Measurements from ENCODE around the gene STOML2. TPM values are rescaled to one million over a fixed set of nuclear protein-coding genes. Genes with fewer than 3 reads are reported as not detected.

STOML2 gene
- total RNA-seq, 2 experiments from 2014 or later: 130 to 138 TPM

- ChIA-PET CTCF (interaction anchor here (1.0 to 9.3 kb wide), 8 partner anchors 8 to 415 kb away, joined by 3 to 111 read pairs (median 9); partner anchors contain the start of genes PIGO, STOML2 and VCP), POLR2A (interaction anchor here (0.6 to 6.4 kb wide), 13 partner anchors 8 to 459 kb away, joined by 3 to 94 read pairs (median 4); partner anchors contain the start of genes DCTN3, PIGO, STOML2 and VCP)
- Mint-ChIP-seq H3K4me3 (peak within 1 kb of the TSS; percentile 95), H3K27ac (peak within 1 kb of the TSS; percentile 99), H3K27me3 (ENCODE audit: low read depth) (no peaks in the 10 kb centered on the region), H3K36me3 (ENCODE audit: low read depth) (peaks cover 35% of the 10 kb centered on the region), H3K9me3 (ENCODE audit: insufficient read depth) (no peaks in the 10 kb centered on the region), H3K4me1 (ENCODE audit: low read depth) (peaks cover 28% of the 10 kb centered on the region)
- DNase-seq: peak; percentile 90
- ATAC-seq: peak; percentile 91
These were observed 23.2 kb downstream of the STOML2 start, which contains the start of gene FANCG for GRCh38 chr9:35079426-35080341. TSS of gene FANCG (minus strand) at chr9:35079942. CDS start at chr9:35079524, 418 bp downstream.

- Mint-ChIP-seq H3K27me3 (ENCODE audit: low read depth) (no peaks in the 10 kb centered on the region), H3K9me3 (ENCODE audit: insufficient read depth) (no peaks in the 10 kb centered on the region), H3K36me3 (ENCODE audit: low read depth) (peaks cover 41% of the 10 kb centered on the region), H3K4me1 (ENCODE audit: low read depth) (peaks cover 28% of the 10 kb centered on the region), H3K4me3 (peak overlapping the region; percentile 95), H3K27ac (peak overlapping the region; percentile 99)
- ATAC-seq (no peak), DNase-seq (no peak)
- ChIA-PET POLR2A (interaction anchor here (1.4 to 6.4 kb wide), 7 partner anchors 8 to 35 kb away, joined by 4 to 94 read pairs (median 14); partner anchors contain the start of genes PIGO, STOML2 and VCP), CTCF (interaction anchor here (1.0 to 9.3 kb wide), 8 partner anchors 8 to 414 kb away, joined by 3 to 111 read pairs (median 9); partner anchors contain the start of genes PIGO, STOML2 and VCP)
These were observed 23.9 kb downstream of the STOML2 start for GRCh38 chr9:35079041-35079425.

GRCh38 chr9:35078066-35078465 lies 24.9 kb downstream of the STOML2 start:
- DNase-seq: no peak
- Mint-ChIP-seq H3K27me3 (ENCODE audit: low read depth) (no peaks in the 10 kb centered on the region), H3K27ac (peak overlapping the region; percentile 99), H3K36me3 (ENCODE audit: low read depth) (peaks cover 50% of the 10 kb centered on the region), H3K4me3 (peak overlapping the region; percentile 95), H3K9me3 (ENCODE audit: insufficient read depth) (no peaks in the 10 kb centered on the region), H3K4me1 (ENCODE audit: low read depth) (peaks cover 36% of the 10 kb centered on the region)
- ChIA-PET POLR2A (interaction anchor here (1.5 to 6.4 kb wide), 4 partner anchors 16 to 36 kb away, joined by 5 to 94 read pairs (median 17); partner anchors contain the start of genes PIGO and STOML2), CTCF (interaction anchor here (1.0 to 9.3 kb wide), 2 partner anchors 16 to 39 kb away, joined by 3 to 111 read pairs; partner anchors contain the start of gene PIGO)
- no peak for ATAC-seq

- ATAC-seq (no peak), DNase-seq (no peak)
- Mint-ChIP-seq H3K27me3 (ENCODE audit: low read depth) (no peaks in the 10 kb centered on the region), H3K36me3 (ENCODE audit: low read depth) (peaks cover 58% of the 10 kb centered on the region), H3K4me3 (no peak overlapping the region), H3K27ac (no peak overlapping the region), H3K9me3 (ENCODE audit: insufficient read depth) (no peaks in the 10 kb centered on the region), H3K4me1 (ENCODE audit: low read depth) (peaks cover 42% of the 10 kb centered on the region)
- CTCF ChIA-PET: interaction anchor here (9.3 kb wide), 1 partner anchor 18 kb away, joined by 111 read pairs; the partner anchor contains the start of gene PIGO
- POLR2A ChIA-PET: interaction anchor here (1.5 to 6.4 kb wide), 2 partner anchors 17 to 26 kb away, joined by 5 to 94 read pairs; partner anchors contain the start of genes PIGO and STOML2
These were observed 26.1 kb downstream of the STOML2 start for GRCh38 chr9:35076848-35077247.

- ChIA-PET CTCF (interaction anchor here (9.3 kb wide), 1 partner anchor 19 kb away, joined by 111 read pairs; the partner anchor contains the start of gene PIGO), POLR2A (no interaction called here)
- Mint-ChIP-seq H3K4me1 (ENCODE audit: low read depth) (peaks cover 51% of the 10 kb centered on the region), H3K9me3 (ENCODE audit: insufficient read depth) (no peaks in the 10 kb centered on the region), H3K27ac (no peak overlapping the region), H3K4me3 (no peak overlapping the region), H3K27me3 (ENCODE audit: low read depth) (no peaks in the 10 kb centered on the region), H3K36me3 (ENCODE audit: low read depth) (peaks cover 69% of the 10 kb centered on the region)
- ATAC-seq: no peak
- no peak for DNase-seq
These were observed 27.6 kb downstream of the STOML2 start for GRCh38 chr9:35075358-35075757.

GRCh38 chr9:35074791-35075190 lies 28.1 kb downstream of the STOML2 start:
- ATAC-seq: no peak
- CTCF ChIA-PET: interaction anchor here (9.3 kb wide), 1 partner anchor 20 kb away, joined by 111 read pairs; the partner anchor contains the start of gene PIGO
- Mint-ChIP-seq H3K4me1 (ENCODE audit: low read depth) (peaks cover 52% of the 10 kb centered on the region), H3K4me3 (no peak overlapping the region), H3K27me3 (ENCODE audit: low read depth) (no peaks in the 10 kb centered on the region), H3K9me3 (ENCODE audit: insufficient read depth) (no peaks in the 10 kb centered on the region), H3K36me3 (ENCODE audit: low read depth) (peaks cover 74% of the 10 kb centered on the region), H3K27ac (no peak overlapping the region)
- POLR2A ChIA-PET: no interaction called here
- DNase-seq: no peak

GRCh38 chr9:35074141-35074540 lies 28.8 kb downstream of the STOML2 start:
- Mint-ChIP-seq H3K27ac (no peak overlapping the region), H3K27me3 (ENCODE audit: low read depth) (no peaks in the 10 kb centered on the region), H3K4me1 (ENCODE audit: low read depth) (peaks cover 56% of the 10 kb centered on the region), H3K9me3 (ENCODE audit: insufficient read depth) (no peaks in the 10 kb centered on the region), H3K36me3 (ENCODE audit: low read depth) (peaks cover 77% of the 10 kb centered on the region), H3K4me3 (no peak overlapping the region)
- ChIA-PET POLR2A (no interaction called here), CTCF (no interaction called here)
- no peak for ATAC-seq
- no peak for DNase-seq

GRCh38 chr9:35073279-35073612 lies 29.7 kb downstream of the STOML2 start:
- H3K27me3 Mint-ChIP-seq (ENCODE audit: low read depth): no peaks in the 10 kb centered on the region
- no peak for DNase-seq
- ATAC-seq: no peak
- H3K4me1 Mint-ChIP-seq (ENCODE audit: low read depth): peaks cover 58% of the 10 kb centered on the region
- ChIA-PET POLR2A (interaction anchor here (0.9 to 2.9 kb wide), 3 partner anchors 20 to 42 kb away, joined by 6 to 43 read pairs (median 10); partner anchors contain the start of gene PIGO), CTCF (no interaction called here)
- H3K27ac Mint-ChIP-seq: peak overlapping the region; percentile 96
- peaks cover 79% of the 10 kb centered on the region for H3K36me3 Mint-ChIP-seq (ENCODE audit: low read depth)
- no peaks in the 10 kb centered on the region for H3K9me3 Mint-ChIP-seq (ENCODE audit: insufficient read depth)
- peak overlapping the region; percentile 92 for H3K4me3 Mint-ChIP-seq

GRCh38 chr9:35072461-35073278 lies 30.3 kb downstream of the STOML2 start, which contains the start of gene VCP:
TSS of gene VCP (minus strand) at chr9:35072625. CDS start at chr9:35072353, 272 bp downstream.
- ChIA-PET CTCF (interaction anchor here (0.7 to 3.2 kb wide), 8 partner anchors 8 to 481 kb away, joined by 3 to 32 read pairs (median 12); partner anchors contain the start of genes FANCG, PIGO and STOML2), POLR2A (interaction anchor here (0.6 to 3.2 kb wide), 16 partner anchors 8 to 410 kb away, joined by 3 to 43 read pairs (median 6); partner anchors contain the start of genes FANCG, PIGO and STOML2)
- H3K4me3 Mint-ChIP-seq: peak within 1 kb of the TSS; percentile 92
- peak; percentile 94 for ATAC-seq
- H3K9me3 Mint-ChIP-seq (ENCODE audit: insufficient read depth): no peaks in the 10 kb centered on the region
- peak within 1 kb of the TSS; percentile 96 for H3K27ac Mint-ChIP-seq
- H3K4me1 Mint-ChIP-seq (ENCODE audit: low read depth): peaks cover 57% of the 10 kb centered on the region
- H3K27me3 Mint-ChIP-seq (ENCODE audit: low read depth): no peaks in the 10 kb centered on the region
- peaks cover 82% of the 10 kb centered on the region for H3K36me3 Mint-ChIP-seq (ENCODE audit: low read depth)
- DNase-seq: peak; percentile 98

- Mint-ChIP-seq H3K4me1 (ENCODE audit: low read depth) (peaks cover 54% of the 10 kb centered on the region), H3K36me3 (ENCODE audit: low read depth) (peaks cover 84% of the 10 kb centered on the region), H3K27ac (peak overlapping the region; percentile 96), H3K4me3 (peak overlapping the region; percentile 92), H3K9me3 (ENCODE audit: insufficient read depth) (no peaks in the 10 kb centered on the region), H3K27me3 (ENCODE audit: low read depth) (no peaks in the 10 kb centered on the region)
- POLR2A ChIA-PET: interaction anchor here (0.5 to 3.2 kb wide), 19 partner anchors 9 to 762 kb away, joined by 3 to 43 read pairs (median 5); partner anchors contain the start of genes ATOSB, FANCG, PIGO and STOML2
- CTCF ChIA-PET: interaction anchor here (0.7 to 3.2 kb wide), 11 partner anchors 9 to 481 kb away, joined by 3 to 32 read pairs (median 6); partner anchors contain the start of genes FANCG, PIGO and STOML2
- ATAC-seq: peak; percentile 66
- DNase-seq: peak; percentile 76
These were observed 31.0 kb downstream of the STOML2 start for GRCh38 chr9:35071814-35072460.

All from activated CD8-positive, alpha-beta T cell treated with anti-CD3 and anti-CD28 coated beads, Interleukin-2, amount 10 ng/mL, durations not matched to agents 7 days and 5 days (primary cell).